OCI-LY3 (cell line): ENCODE results near the gene PAGR1.
A peak's percentile ranks its signal among the peaks of the same experiment; 100 is the strongest.

Experiments used
- H2AFZ ChIP-seq: fragments of 200-600, 300-600 bp; shearing (Covaris generic); 2 replicates; pipeline ENCODE4 v1.6.0; 2014; ENCODE audit warnings: antibody characterized with exemption, low read depth, low read length
- H3K27ac ChIP-seq: fragments of 200-600, 300-600 bp; sonication (generic); 2 replicates; pipeline ENCODE4 v1.5.1; 2014; ENCODE audit warnings: mild to moderate bottlenecking, low read length, moderate library complexity, mixed read lengths
- H3K27me3 ChIP-seq: fragments of 200-600, 300-600 bp; sonication (generic); 2 replicates; pipeline ENCODE4 v1.6.1; 2014; ENCODE audit warnings: low read depth, low read length, mixed read lengths
- H3K36me3 ChIP-seq: fragments of 200-600, 300-600 bp; sonication (generic); replicated peaks from 2 replicates; pipeline ENCODE3; 2014; ENCODE audit warnings: low read depth, low read length, mixed read lengths
- H3K4me1 ChIP-seq: fragments of 300-600, 200-600 bp; sonication (generic); 2 replicates; pipeline ENCODE4 v1.6.1; 2014; ENCODE audit warnings: low read length, mixed read lengths
- H3K4me2 ChIP-seq: fragments of 200-600, 300-600 bp; sonication (generic); 2 replicates; pipeline ENCODE4 v1.6.1; 2014; ENCODE audit warnings: low read length, mixed read lengths
- H3K4me3 ChIP-seq: fragments of 300-600, 200-600 bp; sonication (generic); 2 replicates; pipeline ENCODE4 v1.5.1; 2014; ENCODE audit warnings: antibody characterized with exemption, mild to moderate bottlenecking, low read length, moderate library complexity
- H3K79me2 ChIP-seq: fragments of 300-600, 200-600 bp; shearing (Covaris generic); 2 replicates; pipeline ENCODE4 v1.6.1; 2014; ENCODE audit warnings: mild to moderate bottlenecking, low read length, mixed read lengths
- H3K9ac ChIP-seq: fragments of 300-600, 200-600 bp; shearing (Covaris generic); 2 replicates; pipeline ENCODE4 v1.6.0; 2014; ENCODE audit warnings: mild to moderate bottlenecking, low read length, moderate library complexity
- H3K9me3 ChIP-seq: fragments of 200-600, 300-600 bp; shearing (Covaris generic); 2 replicates; pipeline ENCODE4 v1.6.1; 2014; ENCODE audit warnings: low read length, mixed read lengths; ENCODE audit not compliant: insufficient read depth
- H4K20me1 ChIP-seq: fragments of 200-600, 300-600 bp; sonication (generic); 2 replicates; pipeline ENCODE4 v1.6.1; 2016; ENCODE audit warnings: low read length, mixed read lengths; ENCODE audit not compliant: insufficient read depth
- CTCF ChIP-seq: fragments of 200-600, 300-600 bp; sonication (generic); IDR thresholded peaks from 2 replicates; pipeline ENCODE4 v1.5.1; 2014; ENCODE audit warnings: antibody characterized with exemption, low read length, low read depth
- EZH2phosphoT487 ChIP-seq: fragments of 200-600 bp; shearing (Covaris generic); IDR thresholded peaks from 2 replicates; pipeline ENCODE4 v1.6.1; 2018; ENCODE audit warnings: antibody characterized with exemption, mixed run types, low read depth

The PAGR1 gene

GRCh38 chr16:29844575-29845331 is 28.8 kb downstream of the PAGR1 start:
- Histone ChIP-seq H3K9ac (no peak overlapping the region), H3K4me3 (no peak overlapping the region), H3K79me2 (no peaks in the 10 kb centered on the region), H3K36me3 (no peaks in the 10 kb centered on the region), H3K4me1 (no peaks in the 10 kb centered on the region), H3K27ac (no peak overlapping the region), H3K4me2 (no peak overlapping the region), H3K27me3 (no peaks in the 10 kb centered on the region), H2AFZ (no peak overlapping the region), H4K20me1 (no peaks in the 10 kb centered on the region), H3K9me3 (no peaks in the 10 kb centered on the region)
- TF ChIP-seq EZH2phosphoT487 (no peak), CTCF (no peak)

DNA sequence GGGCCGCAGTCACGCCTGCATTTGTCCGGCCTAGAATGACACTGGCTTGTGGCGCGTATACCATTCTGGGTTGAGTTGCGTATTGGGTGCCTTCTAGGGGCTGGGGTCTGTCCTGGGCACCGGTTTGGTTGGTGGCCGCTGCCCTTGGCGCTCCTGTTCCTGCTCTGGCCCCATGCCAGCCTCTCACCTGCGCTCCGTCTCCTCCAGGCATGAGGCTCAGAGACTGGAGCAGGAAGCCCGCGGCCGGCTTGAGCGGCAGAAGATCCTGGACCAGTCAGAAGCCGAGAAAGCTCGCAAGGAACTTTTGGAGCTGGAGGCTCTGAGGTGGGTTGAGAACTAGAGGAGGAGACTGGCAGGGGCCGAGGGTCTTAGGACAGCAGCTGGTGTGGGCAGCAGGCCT is 29.7 kb downstream of the PAGR1 start:
- Histone ChIP-seq H4K20me1 (no peaks in the 10 kb centered on the region), H3K4me3 (no peak overlapping the region), H2AFZ (no peak overlapping the region), H3K4me1 (no peaks in the 10 kb centered on the region), H3K4me2 (no peak overlapping the region), H3K79me2 (no peaks in the 10 kb centered on the region), H3K27me3 (no peaks in the 10 kb centered on the region), H3K9ac (no peak overlapping the region), H3K9me3 (no peaks in the 10 kb centered on the region), H3K27ac (no peak overlapping the region), H3K36me3 (no peaks in the 10 kb centered on the region)
- no peak for TF ChIP-seq EZH2phosphoT487
- no peak for TF ChIP-seq CTCF

DNA sequence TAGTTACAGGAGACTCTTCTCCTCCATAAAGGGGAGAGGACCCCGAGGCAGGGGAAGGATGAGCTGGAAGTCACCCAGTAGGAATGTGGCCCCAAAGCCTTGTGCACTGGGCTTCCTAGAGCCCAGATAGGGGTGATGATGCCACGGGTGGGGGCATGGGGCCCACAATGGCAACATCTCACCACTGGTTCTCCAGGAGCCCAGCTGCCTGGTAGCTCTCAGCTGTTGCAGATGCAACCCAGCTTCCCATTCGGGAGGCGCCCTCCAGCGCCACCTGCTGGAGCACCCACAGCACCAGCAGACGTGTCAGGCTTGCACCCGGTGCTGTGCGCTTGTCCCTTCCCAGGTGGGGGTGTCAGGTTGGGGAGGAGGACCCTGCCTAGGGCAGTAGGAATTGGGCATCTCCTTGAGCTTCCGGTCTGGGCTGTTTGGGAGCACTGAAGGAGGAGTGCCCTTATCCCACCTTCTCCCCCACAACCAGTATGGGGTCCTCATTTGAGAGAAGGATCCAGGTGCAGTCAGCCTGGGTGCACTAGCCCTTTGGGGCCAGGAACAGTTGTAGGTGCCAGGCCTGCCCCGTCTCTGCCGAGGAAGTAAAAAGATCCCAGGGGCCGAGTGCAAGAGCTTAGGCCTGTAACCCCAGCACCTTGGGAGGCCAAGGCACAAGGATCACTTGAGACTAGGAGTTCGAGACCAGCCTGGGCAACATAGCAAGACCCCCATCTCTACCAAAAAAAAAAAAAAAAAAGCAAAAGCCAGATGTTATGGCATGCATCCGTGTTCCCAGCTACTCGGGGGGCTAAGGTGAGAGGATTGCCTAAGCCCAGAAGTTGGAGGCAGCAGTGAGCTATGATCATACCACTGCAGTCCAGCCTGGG is 32.7 kb downstream of the PAGR1 start:
- Histone ChIP-seq H3K4me1 (no peaks in the 10 kb centered on the region), H2AFZ (no peak overlapping the region), H3K4me2 (no peak overlapping the region), H3K4me3 (no peak overlapping the region), H3K36me3 (no peaks in the 10 kb centered on the region), H3K27ac (no peak overlapping the region), H3K79me2 (no peaks in the 10 kb centered on the region), H3K27me3 (no peaks in the 10 kb centered on the region), H4K20me1 (no peaks in the 10 kb centered on the region), H3K9me3 (no peaks in the 10 kb centered on the region), H3K9ac (no peak overlapping the region)
- TF ChIP-seq EZH2phosphoT487 (no peak), CTCF (peak; percentile 79)

GRCh38 chr16:29849505-29849904 is 33.6 kb downstream of the PAGR1 start:
- no peaks in the 10 kb centered on the region for H4K20me1 ChIP-seq
- H3K4me3 ChIP-seq: no peak overlapping the region
- H3K4me2 ChIP-seq: no peak overlapping the region
- H3K79me2 ChIP-seq: no peaks in the 10 kb centered on the region
- H2AFZ ChIP-seq: no peak overlapping the region
- no peaks in the 10 kb centered on the region for H3K4me1 ChIP-seq
- no peaks in the 10 kb centered on the region for H3K9me3 ChIP-seq
- no peak overlapping the region for H3K9ac ChIP-seq
- H3K27ac ChIP-seq: no peak overlapping the region
- no peak for TF ChIP-seq CTCF
- no peak for TF ChIP-seq EZH2phosphoT487
- H3K36me3 ChIP-seq: no peaks in the 10 kb centered on the region
- no peaks in the 10 kb centered on the region for H3K27me3 ChIP-seq
